Heart left ventricle (tissue), 13 donors: Measurements from ENCODE around the gene SPATA2.

Experiments
- CTCF ChIP-seq, 12 donors: fragments of 200-600 bp; sonication (generic) in 4 of 12; IDR thresholded peaks; one replicate each; pipeline versions ENCODE4 v1.5.0 to v1.8.0; 2018 to 2022; ENCODE audit warnings: antibody characterized with exemption in 12 of 12, mild to moderate bottlenecking in 5 of 12
- POLR2A ChIP-seq, 2 donors: fragments of 450-650 bp; IDR thresholded peaks; one replicate each; pipeline ENCODE4 v1.6.1; 2017; ENCODE audit warnings: antibody characterized with exemption in 2 of 2, mild to moderate bottlenecking in 2 of 2, moderate library complexity in 2 of 2
- donor health status: ischemic (EF 13 %, LVEDD 7.1; RV severe dilation, severe dysfunction).
- donor health status: DM: no; HTN: yes; CAD: no.
- donor health status: DM: no; HTN: no; CAD: no.
- donor health status: ischemic (EF 25% LVEDD 6.9; RV normal size, moderate dysfunction).
- donor health status: ischemic (EF 25% LVEDD 5.7; RV mildly dilated, moderate dysfunction).
- donor health status: ischemic (EF 35%, LVEDD 5.7; RV mildly dilated, moderate dysfunction).
- donor health status: nonischemic (EF 11% LVEDD 7.7; RV severe dilation, severe dysfunction).
- donor health status: DM: yes; HTN: yes; CAD: no.
- donor health status: PGD.
- donor health status: ischemic (EF 29% LVEDD 5.4; RV normal size, mild dysfunction).
- donor health status: nonischemic (EF 23%, LVEDD 6.1; RV moderate dilation, normal function).

- TF ChIP-seq CTCF (IDR thresholded peaks at IDR 0.05) (no peak), POLR2A (IDR thresholded peaks at IDR 0.05) (no peak)
These were observed 28.6 kb downstream of the SPATA2 start for GRCh38 chr20:49886571-49887213.
